ENCODE measurements around the gene THRB.

DNA sequence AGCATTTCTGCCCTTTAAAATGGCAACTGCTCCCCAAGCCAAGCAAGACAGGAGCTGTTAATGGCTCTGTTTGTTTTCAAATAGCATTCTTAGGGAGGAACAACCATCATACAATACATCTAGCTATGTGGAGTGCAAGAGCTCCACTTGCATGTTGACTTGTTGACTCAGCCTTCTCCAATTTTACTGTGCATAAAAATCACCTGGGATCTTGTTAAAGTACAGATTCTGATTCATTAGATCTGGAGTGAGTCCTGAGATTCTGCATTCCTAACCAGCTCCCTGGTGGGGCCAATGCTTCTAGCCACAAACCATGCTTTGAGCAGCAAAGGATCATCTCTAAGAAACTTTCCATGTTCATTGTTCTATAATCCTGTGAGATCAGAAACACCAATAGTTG is 171.4 kb downstream of the THRB start:
- TF ChIP-seq EZH2 (IDR thresholded peaks at IDR 0.05; ENCODE audit: borderline replicate concordance) (no peak), EZH2phosphoT487 (IDR thresholded peaks at IDR 0.05; ENCODE audit: low read depth, severe bottlenecking, unreplicated experiment) (no peak)
- TF ChIP-seq, protein P1, sequence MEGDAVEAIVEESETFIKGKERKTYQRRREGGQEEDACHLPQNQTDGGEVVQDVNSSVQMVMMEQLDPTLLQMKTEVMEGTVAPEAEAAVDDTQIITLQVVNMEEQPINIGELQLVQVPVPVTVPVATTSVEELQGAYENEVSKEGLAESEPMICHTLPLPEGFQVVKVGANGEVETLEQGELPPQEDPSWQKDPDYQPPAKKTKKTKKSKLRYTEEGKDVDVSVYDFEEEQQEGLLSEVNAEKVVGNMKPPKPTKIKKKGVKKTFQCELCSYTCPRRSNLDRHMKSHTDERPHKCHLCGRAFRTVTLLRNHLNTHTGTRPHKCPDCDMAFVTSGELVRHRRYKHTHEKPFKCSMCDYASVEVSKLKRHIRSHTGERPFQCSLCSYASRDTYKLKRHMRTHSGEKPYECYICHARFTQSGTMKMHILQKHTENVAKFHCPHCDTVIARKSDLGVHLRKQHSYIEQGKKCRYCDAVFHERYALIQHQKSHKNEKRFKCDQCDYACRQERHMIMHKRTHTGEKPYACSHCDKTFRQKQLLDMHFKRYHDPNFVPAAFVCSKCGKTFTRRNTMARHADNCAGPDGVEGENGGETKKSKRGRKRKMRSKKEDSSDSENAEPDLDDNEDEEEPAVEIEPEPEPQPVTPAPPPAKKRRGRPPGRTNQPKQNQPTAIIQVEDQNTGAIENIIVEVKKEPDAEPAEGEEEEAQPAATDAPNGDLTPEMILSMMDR (IDR thresholded peaks at IDR 0.05; ENCODE audit: poor library complexity) = no peak
